Bronchial epithelial cell (primary cell): Measurements from ENCODE around the gene SPEG. TPM values are rescaled to one million over a fixed set of nuclear protein-coding genes. Genes with fewer than 3 reads are reported as not detected.

Experiments
- DNase-seq: peaks from one replicate; pipeline ENCODE4 v3.0.0-alpha.2; 2010; ENCODE audit warnings: low read depth
- FAIRE-seq: peaks from 2 replicates; lab custom pipeline; 2011; peaks lifted over from hg19 to GRCh38; lab: Jason Lieb, UNC
- H3K27me3 ChIP-seq: 2 replicates; pipeline ENCODE4 v1.5.1; 2011; ENCODE audit warnings: low read length; ENCODE audit not compliant: control insufficient read depth, insufficient read depth
- H3K36me3 ChIP-seq: 2 replicates; pipeline ENCODE4 v1.5.1; 2011; ENCODE audit warnings: low read length; ENCODE audit not compliant: control insufficient read depth, insufficient read depth
- H3K4me3 ChIP-seq: 2 replicates; pipeline ENCODE4 v1.5.1; 2011; ENCODE audit warnings: mild to moderate bottlenecking, low read depth, low read length, control low read depth
- CTCF ChIP-seq: IDR thresholded peaks from 2 replicates; pipeline ENCODE4 v1.5.1; 2011; ENCODE audit warnings: mild to moderate bottlenecking, moderate library complexity, low read length, control low read depth, inconsistent platforms; ENCODE audit not compliant: insufficient read depth, severe bottlenecking
- total RNA-seq: library from RNA; depleted of rRNA; stranded (reverse); fragments of >200 nt; gene quantifications from 2 replicates; pipeline ENCODE4 v1.2.1, GENCODE V29; 2014

The SPEG gene
- total RNA-seq, 1 donor from 2014 or later = 1.8 TPM

GRCh38 chr2:219536425-219536824 lies 101.8 kb downstream of the SPEG start:
- DNase-seq = no peak
- TF ChIP-seq CTCF = no peak
- no peak for FAIRE-seq
- Histone ChIP-seq H3K36me3 (peaks cover 25% of the 10 kb centered on the region), H3K4me3 (no peak overlapping the region), H3K27me3 (no peaks in the 10 kb centered on the region)

DNA sequence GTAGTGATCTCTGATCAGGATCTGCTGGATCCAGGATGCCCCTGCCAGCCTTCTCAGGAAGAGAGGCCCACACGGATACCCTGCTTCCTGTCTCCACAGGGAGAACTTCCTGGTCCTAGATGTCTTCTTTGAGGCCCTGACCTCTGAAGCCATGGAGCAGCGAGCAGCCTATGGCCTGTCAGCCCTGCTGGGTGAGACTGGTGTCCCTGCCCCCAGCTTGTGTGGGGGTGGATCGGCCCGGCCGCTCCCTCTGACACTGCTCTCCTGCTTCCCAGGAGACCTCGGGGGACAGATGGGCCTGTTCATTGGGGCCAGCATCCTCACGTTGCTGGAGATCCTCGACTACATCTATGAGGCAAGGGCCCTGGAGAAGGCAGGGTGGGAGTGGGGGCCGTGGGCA lies 102.3 kb downstream of the SPEG start:
- peaks cover 25% of the 10 kb centered on the region for H3K36me3 ChIP-seq
- no peak for TF ChIP-seq CTCF
- H3K4me3 ChIP-seq = no peak overlapping the region
- FAIRE-seq = no peak
- H3K27me3 ChIP-seq = no peaks in the 10 kb centered on the region
- no peak for DNase-seq

DNA sequence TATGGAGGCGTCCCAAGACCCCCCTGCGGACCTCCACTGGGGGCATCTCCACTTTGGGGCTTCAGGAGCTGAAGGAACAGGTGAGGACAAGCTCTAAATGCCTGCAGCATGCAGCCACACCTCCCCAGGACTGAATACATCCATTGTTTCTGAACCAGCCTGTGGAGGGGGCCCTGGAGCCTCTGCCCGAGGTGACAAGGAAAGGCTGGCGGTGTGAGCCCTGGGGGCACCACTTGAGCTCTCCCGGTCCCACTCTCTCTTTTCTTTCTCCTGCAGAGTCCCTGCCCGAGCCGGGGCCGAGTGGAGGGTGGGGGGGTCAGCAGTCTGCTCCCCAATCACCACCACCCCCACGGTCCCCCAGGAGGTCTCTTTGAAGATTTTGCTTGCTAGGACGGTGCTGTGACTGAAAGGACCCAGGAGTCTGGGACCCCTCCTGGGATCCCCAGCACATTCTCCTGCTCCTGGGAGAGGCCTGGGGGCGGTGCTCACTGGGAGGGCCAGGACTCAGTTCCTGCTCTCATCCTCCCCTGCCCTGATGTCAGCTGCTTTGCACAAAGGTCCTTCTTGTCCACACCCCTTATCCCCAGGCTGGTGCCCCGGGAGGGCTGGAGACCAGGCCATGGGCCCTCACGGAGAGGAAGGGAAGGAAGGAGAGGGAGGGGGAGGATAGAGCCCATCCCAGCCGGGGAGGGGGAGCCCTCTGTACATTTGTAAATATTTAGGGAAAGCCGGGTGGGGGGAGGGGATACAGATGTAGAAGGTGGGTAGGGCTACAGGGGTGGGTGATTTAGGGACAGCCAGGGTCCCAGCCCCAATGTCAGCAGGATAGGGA lies 103.2 kb downstream of the SPEG start:
- H3K4me3 ChIP-seq = no peak overlapping the region
- no peak for TF ChIP-seq CTCF
- peaks cover 25% of the 10 kb centered on the region for H3K36me3 ChIP-seq
- no peaks in the 10 kb centered on the region for H3K27me3 ChIP-seq
- FAIRE-seq (no peak), DNase-seq (no peak)

GRCh38 chr2:219538504-219538951 lies 103.9 kb downstream of the SPEG start:
- FAIRE-seq (no peak), DNase-seq (no peak)
- no peak for TF ChIP-seq CTCF
- Histone ChIP-seq H3K4me3 (no peak overlapping the region), H3K27me3 (no peaks in the 10 kb centered on the region), H3K36me3 (peaks cover 25% of the 10 kb centered on the region)

GRCh38 chr2:219538956-219539788 lies 104.5 kb downstream of the SPEG start:
- Histone ChIP-seq H3K4me3 (no peak overlapping the region), H3K36me3 (peaks cover 25% of the 10 kb centered on the region), H3K27me3 (no peaks in the 10 kb centered on the region)
- FAIRE-seq (no peak), DNase-seq (no peak)
- TF ChIP-seq CTCF = no peak
